ENCODE results near the gene GPBAR1.

GPBAR1 gene
- total RNA-seq, result 1.9 reads per million, percentile 2 among the genes with 10 or more reads in this experiment

- no peak for DNase-seq
Measured at GRCh38 chr2:218260742-218261422, at the start of gene GPBAR1. Gene GPBAR1, plus strand, starts transcription at chr2:218261015. Its CDS starts 1,710 bp downstream, at chr2:218262725.

GRCh38 chr2:218214116-218214515 lies 46.7 kb upstream of the GPBAR1 start:
- no peak for DNase-seq

GRCh38 chr2:218216336-218216673 lies 44.5 kb upstream of the GPBAR1 start:
- no peak for DNase-seq

- peak; percentile 89 for DNase-seq
Measured at GRCh38 chr2:218216674-218217359, 44.0 kb upstream of the GPBAR1 start, which contains the start of gene ARPC2. Gene ARPC2, plus strand, starts transcription at chr2:218217189. Its CDS starts 282 bp downstream, at chr2:218217471.

- DNase-seq, result peak; percentile 51
Measured at GRCh38 chr2:218217360-218218267, 43.2 kb upstream of the GPBAR1 start.

- DNase-seq, result no peak
Measured at GRCh38 chr2:218218268-218219185, 42.3 kb upstream of the GPBAR1 start.

GRCh38 chr2:218219934-218220333 lies 40.9 kb upstream of the GPBAR1 start:
- no peak for DNase-seq

GRCh38 chr2:218221000-218221399 lies 39.8 kb upstream of the GPBAR1 start:
- DNase-seq, result no peak

- DNase-seq, result peak; percentile 24
Measured at GRCh38 chr2:218223046-218223445, 37.8 kb upstream of the GPBAR1 start.

GRCh38 chr2:218224186-218224585 lies 36.6 kb upstream of the GPBAR1 start:
- no peak for DNase-seq

GRCh38 chr2:218226903-218227302 lies 33.9 kb upstream of the GPBAR1 start:
- DNase-seq, result no peak

GRCh38 chr2:218228366-218229090 lies 32.3 kb upstream of the GPBAR1 start:
- no peak for DNase-seq

- DNase-seq, result peak; percentile 38
Measured at GRCh38 chr2:218229239-218229638, 31.6 kb upstream of the GPBAR1 start.

- DNase-seq, result no peak
Measured at GRCh38 chr2:218229851-218230250, 31.0 kb upstream of the GPBAR1 start.

- DNase-seq, result no peak
Measured at GRCh38 chr2:218230882-218231281, 29.9 kb upstream of the GPBAR1 start.

GRCh38 chr2:218233543-218233942 lies 27.3 kb upstream of the GPBAR1 start:
- no peak for DNase-seq

GRCh38 chr2:218234521-218234920 lies 26.3 kb upstream of the GPBAR1 start:
- no peak for DNase-seq

GRCh38 chr2:218235017-218235416 lies 25.8 kb upstream of the GPBAR1 start:
- no peak for DNase-seq

- DNase-seq, result no peak
Measured at GRCh38 chr2:218236829-218237228, 24.0 kb upstream of the GPBAR1 start.

- DNase-seq, result no peak
Measured at GRCh38 chr2:218238887-218239286, 21.9 kb upstream of the GPBAR1 start.

GRCh38 chr2:218244204-218244603 lies 16.6 kb upstream of the GPBAR1 start:
- no peak for DNase-seq

Measured in effector CD4-positive, alpha-beta T cell (primary cell).